ENCODE measurements around the gene MAEA.

MAEA gene

DNA sequence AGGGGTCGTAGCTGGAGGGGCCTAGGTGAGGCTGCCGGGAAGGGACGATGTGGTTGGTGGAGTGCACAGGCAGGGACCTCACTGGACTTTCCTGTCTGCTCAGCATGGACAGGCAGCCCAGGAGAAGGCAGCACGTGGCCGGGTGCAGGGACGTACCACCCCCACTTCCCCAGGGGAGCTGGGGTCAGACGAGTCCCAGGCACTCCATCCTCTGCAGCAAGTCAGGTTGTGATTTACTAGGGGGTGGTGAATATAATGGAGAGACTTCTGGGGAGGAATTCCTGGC lies 39.2 kb upstream of the MAEA start:
- Histone ChIP-seq H3K27ac (no peak overlapping the region), H3K27me3 (ENCODE audit: insufficient read depth, low read depth) (no peaks in the 10 kb centered on the region), H3K79me2 (ENCODE audit: insufficient read depth, low read depth) (peaks cover 22% of the 10 kb centered on the region), H3K4me3 (IDR thresholded peaks at IDR 0.05; ENCODE audit: insufficient read depth, low read depth, low read length) (no peak overlapping the region), H2AFZ (ENCODE audit: low read depth) (no peak overlapping the region), H3K36me3 (ENCODE audit: insufficient read depth) (no peaks in the 10 kb centered on the region), H3K4me2 (no peak overlapping the region; the same call in 1 of the 2 replicates), H4K20me1 (ENCODE audit: insufficient read depth) (no peaks in the 10 kb centered on the region), H3K4me1 (ENCODE audit: low read depth, poor library complexity, severe bottlenecking) (no peaks in the 10 kb centered on the region), H3K9ac (no peak overlapping the region)
- TF ChIP-seq, protein P1, sequence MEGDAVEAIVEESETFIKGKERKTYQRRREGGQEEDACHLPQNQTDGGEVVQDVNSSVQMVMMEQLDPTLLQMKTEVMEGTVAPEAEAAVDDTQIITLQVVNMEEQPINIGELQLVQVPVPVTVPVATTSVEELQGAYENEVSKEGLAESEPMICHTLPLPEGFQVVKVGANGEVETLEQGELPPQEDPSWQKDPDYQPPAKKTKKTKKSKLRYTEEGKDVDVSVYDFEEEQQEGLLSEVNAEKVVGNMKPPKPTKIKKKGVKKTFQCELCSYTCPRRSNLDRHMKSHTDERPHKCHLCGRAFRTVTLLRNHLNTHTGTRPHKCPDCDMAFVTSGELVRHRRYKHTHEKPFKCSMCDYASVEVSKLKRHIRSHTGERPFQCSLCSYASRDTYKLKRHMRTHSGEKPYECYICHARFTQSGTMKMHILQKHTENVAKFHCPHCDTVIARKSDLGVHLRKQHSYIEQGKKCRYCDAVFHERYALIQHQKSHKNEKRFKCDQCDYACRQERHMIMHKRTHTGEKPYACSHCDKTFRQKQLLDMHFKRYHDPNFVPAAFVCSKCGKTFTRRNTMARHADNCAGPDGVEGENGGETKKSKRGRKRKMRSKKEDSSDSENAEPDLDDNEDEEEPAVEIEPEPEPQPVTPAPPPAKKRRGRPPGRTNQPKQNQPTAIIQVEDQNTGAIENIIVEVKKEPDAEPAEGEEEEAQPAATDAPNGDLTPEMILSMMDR (conservative IDR thresholded peaks at IDR 0.05; ENCODE audit: low read depth, low read length), result no peak

DNA sequence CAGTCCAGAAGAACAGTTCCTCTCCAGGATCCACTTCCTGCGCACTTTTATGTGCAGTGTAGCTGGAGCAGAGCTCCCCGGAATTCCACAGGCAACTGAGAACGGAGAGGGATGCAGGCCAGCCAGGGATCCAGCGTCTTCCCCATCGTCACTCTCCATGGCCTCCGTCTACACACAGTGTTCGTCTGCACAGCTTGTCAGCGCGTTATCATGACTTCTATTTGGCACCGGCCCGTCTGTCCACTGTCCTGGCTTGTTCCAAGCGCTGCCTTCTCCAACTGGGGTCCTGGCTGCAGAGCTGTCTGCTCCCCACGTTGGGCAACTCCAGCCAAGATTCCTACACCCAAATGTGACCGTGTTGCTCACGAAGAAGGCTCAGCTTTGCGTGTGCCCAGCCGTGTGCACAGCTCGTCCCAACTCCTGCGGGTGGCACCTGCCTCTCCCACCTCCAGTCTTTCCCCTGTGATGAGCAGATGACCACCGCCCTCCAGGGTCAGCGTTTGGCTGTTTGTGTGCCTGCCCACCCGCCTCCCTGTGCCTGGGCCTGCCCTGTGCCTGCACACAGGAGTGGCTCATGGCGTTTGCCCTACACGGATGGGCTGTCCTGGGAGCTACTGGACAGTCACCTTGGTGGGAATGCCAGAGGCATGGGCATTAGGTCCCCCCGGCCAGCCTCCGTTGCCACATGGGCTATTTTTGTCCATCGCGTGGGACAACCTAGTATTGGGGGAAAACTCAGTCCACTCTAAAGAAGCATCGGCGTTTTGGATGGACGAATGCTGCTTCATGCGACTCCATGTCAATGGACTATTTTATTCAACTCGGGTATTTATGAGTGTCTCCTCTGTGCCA lies 38.5 kb upstream of the MAEA start:
- no peak overlapping the region for H3K9ac ChIP-seq

DNA sequence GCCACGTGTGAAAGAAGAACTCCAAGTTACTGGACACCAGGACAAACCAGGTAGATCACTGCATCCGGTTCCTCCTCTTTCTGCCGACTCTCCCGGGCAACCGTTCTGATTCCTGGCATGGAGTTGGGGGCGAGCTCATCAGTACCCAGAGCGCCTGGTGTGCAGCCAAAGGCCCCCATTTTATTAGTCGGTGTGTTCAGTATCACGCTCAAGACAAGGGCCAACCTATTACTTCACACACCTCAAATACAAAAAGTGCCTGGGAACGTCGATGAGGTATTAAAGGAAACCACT lies 38.0 kb upstream of the MAEA start:
- Histone ChIP-seq H3K9ac (no peak overlapping the region), H4K20me1 (ENCODE audit: insufficient read depth) (no peaks in the 10 kb centered on the region), H2AFZ (ENCODE audit: low read depth) (no peak overlapping the region), H3K4me1 (ENCODE audit: low read depth, poor library complexity, severe bottlenecking) (no peaks in the 10 kb centered on the region), H3K27me3 (ENCODE audit: insufficient read depth, low read depth) (no peaks in the 10 kb centered on the region), H3K27ac (no peak overlapping the region), H3K79me2 (ENCODE audit: insufficient read depth, low read depth) (peaks cover 11% of the 10 kb centered on the region), H3K4me3 (IDR thresholded peaks at IDR 0.05; ENCODE audit: insufficient read depth, low read depth, low read length) (no peak overlapping the region), H3K4me2 (no peak overlapping the region), H3K36me3 (ENCODE audit: insufficient read depth) (no peaks in the 10 kb centered on the region)
- TF ChIP-seq, protein P1 (conservative IDR thresholded peaks at IDR 0.05; ENCODE audit: low read depth, low read length), result no peak

More for the DNA sequence above, 38.5 kb upstream of the MAEA start:
- Histone ChIP-seq H3K4me3 (IDR thresholded peaks at IDR 0.05; ENCODE audit: insufficient read depth, low read depth, low read length) (no peak overlapping the region), H3K79me2 (ENCODE audit: insufficient read depth, low read depth) (peaks cover 17% of the 10 kb centered on the region), H2AFZ (ENCODE audit: low read depth) (no peak overlapping the region), H4K20me1 (ENCODE audit: insufficient read depth) (no peaks in the 10 kb centered on the region), H3K4me2 (no peak overlapping the region), H3K27me3 (ENCODE audit: insufficient read depth, low read depth) (no peaks in the 10 kb centered on the region), H3K27ac (no peak overlapping the region), H3K36me3 (ENCODE audit: insufficient read depth) (no peaks in the 10 kb centered on the region), H3K4me1 (ENCODE audit: low read depth, poor library complexity, severe bottlenecking) (no peaks in the 10 kb centered on the region)
- TF ChIP-seq, protein P1 (conservative IDR thresholded peaks at IDR 0.05; ENCODE audit: low read depth, low read length), result no peak

DNA sequence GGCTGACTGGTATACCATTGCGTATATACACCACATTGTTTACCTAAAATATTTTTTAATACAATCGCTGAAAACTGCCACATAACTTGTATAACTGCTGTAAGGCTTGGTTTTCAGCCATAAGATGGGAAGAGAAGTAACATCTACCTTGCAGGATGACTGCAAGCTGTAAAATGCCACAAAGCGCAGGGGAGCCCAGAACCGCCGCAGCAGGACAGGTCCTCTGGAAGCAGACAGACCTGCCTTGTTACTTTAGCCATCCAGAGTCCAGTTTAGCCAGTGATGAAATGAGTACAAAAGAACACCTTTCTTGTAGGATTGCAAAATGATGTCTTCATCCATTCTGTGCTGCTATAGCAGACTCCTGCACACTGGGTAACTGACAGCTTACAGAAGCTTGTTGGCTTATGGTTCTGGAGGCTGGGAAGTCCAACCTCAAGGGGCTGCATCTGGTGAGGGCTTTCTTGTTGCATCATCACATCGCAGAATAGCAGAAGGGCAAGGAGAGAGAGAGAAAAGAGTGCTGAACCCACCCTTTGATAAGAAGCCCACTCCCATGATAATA lies 36.7 kb upstream of the MAEA start:
- Histone ChIP-seq H4K20me1 (ENCODE audit: insufficient read depth) (no peaks in the 10 kb centered on the region), H3K36me3 (ENCODE audit: insufficient read depth) (no peaks in the 10 kb centered on the region), H3K79me2 (ENCODE audit: insufficient read depth, low read depth) (no peaks in the 10 kb centered on the region), H3K9ac (no peak overlapping the region), H3K27me3 (ENCODE audit: insufficient read depth, low read depth) (no peaks in the 10 kb centered on the region), H3K4me2 (no peak overlapping the region), H3K4me3 (IDR thresholded peaks at IDR 0.05; ENCODE audit: insufficient read depth, low read depth, low read length) (no peak overlapping the region), H3K27ac (no peak overlapping the region), H2AFZ (ENCODE audit: low read depth) (no peak overlapping the region), H3K4me1 (ENCODE audit: low read depth, poor library complexity, severe bottlenecking) (no peaks in the 10 kb centered on the region)
- TF ChIP-seq, protein P1 (conservative IDR thresholded peaks at IDR 0.05; ENCODE audit: low read depth, low read length), result no peak

Measured in KMS-11 (cell line).